ENCODE results near the gene KCNIP4. TPM values are rescaled to one million over a fixed set of nuclear protein-coding genes. Genes with fewer than 3 reads are reported as not detected.

Gene KCNIP4
- total RNA-seq, 1 donor from 2014 or later: 6.2 TPM

DNA sequence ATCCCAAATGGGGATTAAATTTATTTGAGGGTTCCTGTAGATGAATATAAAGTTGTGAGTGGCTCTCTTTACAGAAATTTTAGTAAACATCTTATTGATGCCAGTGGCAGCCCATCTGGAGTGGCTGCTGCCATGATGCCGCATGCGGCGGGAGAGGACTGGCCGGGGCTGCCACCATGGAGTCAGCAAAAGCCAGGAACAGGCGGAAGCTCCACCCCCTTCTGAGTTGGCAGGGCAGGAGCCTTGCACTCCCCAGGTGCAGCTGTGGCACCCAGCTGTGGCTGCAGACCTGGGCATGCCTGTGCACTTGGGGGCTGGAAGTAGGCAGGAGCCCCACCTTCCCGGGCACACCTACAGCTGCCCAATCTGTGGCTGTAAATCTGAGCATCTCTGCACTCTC lies 92.3 kb downstream of the KCNIP4 start:
- H3K4me3 Mint-ChIP-seq: no peak overlapping the region
- H3K36me3 Mint-ChIP-seq: no peaks in the 10 kb centered on the region
- peaks cover 3% of the 10 kb centered on the region for H3K27me3 Mint-ChIP-seq

DNA sequence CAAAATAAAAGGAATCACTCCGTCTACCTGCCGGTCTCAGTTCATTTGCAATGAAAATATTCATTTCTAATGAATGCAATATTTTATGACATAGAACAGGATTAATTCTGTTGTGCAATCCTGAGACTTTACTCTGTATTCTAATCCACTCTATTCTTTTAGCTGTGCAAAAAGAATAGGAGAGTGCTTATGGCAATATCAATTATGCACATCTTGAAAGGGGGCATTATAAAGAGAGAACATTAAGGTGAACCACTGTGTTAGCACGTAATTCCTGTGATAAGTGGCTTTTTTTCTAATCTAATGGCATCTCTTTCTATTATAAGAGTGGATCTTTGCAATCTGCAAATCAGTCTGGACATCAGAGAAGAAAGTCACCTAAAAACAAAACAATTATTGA lies 99.5 kb downstream of the KCNIP4 start:
- Mint-ChIP-seq H3K4me3 (no peak overlapping the region), H3K27ac (no peak overlapping the region), H3K4me1 (ENCODE audit: unreplicated experiment) (no peaks in the 10 kb centered on the region), H3K27me3 (peaks cover 3% of the 10 kb centered on the region), H3K36me3 (no peaks in the 10 kb centered on the region), H3K9me3 (no peaks in the 10 kb centered on the region)
- DNase-seq (ENCODE audit: extremely low spot score, unreplicated experiment): no peak
- TF ChIP-seq, protein P1, sequence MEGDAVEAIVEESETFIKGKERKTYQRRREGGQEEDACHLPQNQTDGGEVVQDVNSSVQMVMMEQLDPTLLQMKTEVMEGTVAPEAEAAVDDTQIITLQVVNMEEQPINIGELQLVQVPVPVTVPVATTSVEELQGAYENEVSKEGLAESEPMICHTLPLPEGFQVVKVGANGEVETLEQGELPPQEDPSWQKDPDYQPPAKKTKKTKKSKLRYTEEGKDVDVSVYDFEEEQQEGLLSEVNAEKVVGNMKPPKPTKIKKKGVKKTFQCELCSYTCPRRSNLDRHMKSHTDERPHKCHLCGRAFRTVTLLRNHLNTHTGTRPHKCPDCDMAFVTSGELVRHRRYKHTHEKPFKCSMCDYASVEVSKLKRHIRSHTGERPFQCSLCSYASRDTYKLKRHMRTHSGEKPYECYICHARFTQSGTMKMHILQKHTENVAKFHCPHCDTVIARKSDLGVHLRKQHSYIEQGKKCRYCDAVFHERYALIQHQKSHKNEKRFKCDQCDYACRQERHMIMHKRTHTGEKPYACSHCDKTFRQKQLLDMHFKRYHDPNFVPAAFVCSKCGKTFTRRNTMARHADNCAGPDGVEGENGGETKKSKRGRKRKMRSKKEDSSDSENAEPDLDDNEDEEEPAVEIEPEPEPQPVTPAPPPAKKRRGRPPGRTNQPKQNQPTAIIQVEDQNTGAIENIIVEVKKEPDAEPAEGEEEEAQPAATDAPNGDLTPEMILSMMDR (conservative IDR thresholded peaks at IDR 0.05): no peak

More for the DNA sequence above, 92.3 kb downstream of the KCNIP4 start:
- H3K9me3 Mint-ChIP-seq: no peaks in the 10 kb centered on the region
- H3K27ac Mint-ChIP-seq: no peak overlapping the region
- no peaks in the 10 kb centered on the region for H3K4me1 Mint-ChIP-seq (ENCODE audit: unreplicated experiment)
- no peak for DNase-seq (ENCODE audit: extremely low spot score, unreplicated experiment)
- TF ChIP-seq, protein P1 (conservative IDR thresholded peaks at IDR 0.05): no peak

DNA sequence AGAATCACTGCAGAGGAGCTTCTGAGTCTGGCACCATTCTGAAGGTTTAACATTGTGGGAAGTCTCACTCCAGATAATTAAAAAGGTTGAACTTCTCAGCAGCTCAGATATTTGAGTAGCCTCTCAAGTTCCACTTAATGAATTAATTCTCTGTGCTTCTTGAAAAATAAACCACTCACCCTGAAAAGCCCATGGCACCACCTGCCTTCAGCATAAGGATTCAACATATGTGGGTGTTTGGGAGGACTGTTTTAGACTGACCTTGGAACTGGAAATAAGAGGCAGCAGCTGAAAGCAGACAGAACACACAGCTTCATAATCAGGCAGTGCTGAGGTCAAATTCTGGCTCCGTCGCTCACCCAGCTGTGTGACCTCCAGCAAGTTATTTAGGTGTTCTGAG lies 100.6 kb downstream of the KCNIP4 start:
- DNase-seq (ENCODE audit: extremely low spot score, unreplicated experiment): no peak
- Mint-ChIP-seq H3K9me3 (no peaks in the 10 kb centered on the region), H3K4me1 (ENCODE audit: unreplicated experiment) (no peaks in the 10 kb centered on the region), H3K27me3 (no peaks in the 10 kb centered on the region), H3K4me3 (no peak overlapping the region), H3K36me3 (no peaks in the 10 kb centered on the region), H3K27ac (no peak overlapping the region)
- TF ChIP-seq, protein P1 (conservative IDR thresholded peaks at IDR 0.05): no peak

DNA sequence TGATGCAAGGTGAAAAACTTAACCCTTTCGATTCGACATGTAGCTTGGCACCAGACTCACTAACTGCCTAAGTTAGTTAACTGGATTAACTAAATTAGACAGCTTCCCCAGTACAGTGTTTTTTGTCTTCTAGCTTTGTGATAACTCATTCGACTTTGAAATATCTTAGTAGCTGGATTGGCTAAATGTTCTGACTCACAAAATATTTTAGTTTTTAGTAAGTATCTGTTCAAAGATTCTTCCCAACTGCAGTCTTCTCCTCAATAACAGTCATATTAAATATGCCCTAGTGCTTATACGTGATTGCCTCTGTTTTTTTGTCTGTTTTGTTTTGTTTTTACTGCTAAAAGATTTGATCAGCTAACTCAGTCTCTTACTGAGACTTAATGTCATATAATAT lies 102.9 kb downstream of the KCNIP4 start:
- H3K4me3 Mint-ChIP-seq: no peak overlapping the region
- no peak for DNase-seq (ENCODE audit: extremely low spot score, unreplicated experiment)
- no peaks in the 10 kb centered on the region for H3K36me3 Mint-ChIP-seq
- no peaks in the 10 kb centered on the region for H3K9me3 Mint-ChIP-seq
- TF ChIP-seq, protein P1 (conservative IDR thresholded peaks at IDR 0.05): no peak
- no peaks in the 10 kb centered on the region for H3K27me3 Mint-ChIP-seq
- H3K4me1 Mint-ChIP-seq (ENCODE audit: unreplicated experiment): no peaks in the 10 kb centered on the region
- H3K27ac Mint-ChIP-seq: no peak overlapping the region

DNA sequence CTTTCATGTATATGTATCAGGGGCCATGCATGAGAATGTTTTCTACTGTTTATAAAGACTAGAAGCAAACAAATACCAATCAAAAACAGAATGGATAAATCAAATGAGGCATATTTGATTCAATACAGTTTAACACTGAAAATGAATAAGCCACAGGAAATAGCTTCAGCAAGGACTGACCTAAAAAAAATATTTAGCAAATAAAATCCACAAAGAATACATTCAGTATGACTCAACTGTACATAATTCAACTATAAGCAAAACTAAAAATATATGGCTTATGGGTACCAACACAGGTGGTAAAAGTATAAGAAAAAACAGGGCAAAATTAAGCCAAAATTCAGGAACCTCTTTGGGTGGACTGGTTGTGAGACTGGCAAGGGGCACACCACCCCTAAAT lies 112.9 kb downstream of the KCNIP4 start:
- H3K27ac Mint-ChIP-seq: no peak overlapping the region
- H3K4me1 Mint-ChIP-seq (ENCODE audit: unreplicated experiment): no peaks in the 10 kb centered on the region
- DNase-seq (ENCODE audit: extremely low spot score, unreplicated experiment): no peak
- no peaks in the 10 kb centered on the region for H3K9me3 Mint-ChIP-seq
- H3K4me3 Mint-ChIP-seq: no peak overlapping the region
- H3K27me3 Mint-ChIP-seq: no peaks in the 10 kb centered on the region
- TF ChIP-seq, protein P1 (conservative IDR thresholded peaks at IDR 0.05): no peak
- no peaks in the 10 kb centered on the region for H3K36me3 Mint-ChIP-seq

DNA sequence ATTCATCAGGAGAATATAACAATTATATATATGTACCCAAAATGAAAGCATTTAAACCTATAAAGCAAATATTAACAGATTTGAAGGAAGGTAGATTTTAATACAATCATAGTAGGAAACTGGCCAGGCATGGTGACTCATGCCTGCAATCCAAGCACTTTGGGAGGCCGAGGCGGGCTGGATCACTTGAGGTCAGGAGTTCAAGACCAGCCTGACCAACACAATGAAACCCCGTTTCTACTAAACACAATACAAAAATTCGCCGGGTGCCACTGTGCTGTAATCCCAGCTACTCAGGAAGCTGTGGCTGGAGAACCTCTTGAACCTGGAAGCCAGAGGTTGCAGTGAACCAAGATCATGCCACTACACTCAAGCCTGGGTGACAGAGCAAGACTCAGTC lies 118.3 kb downstream of the KCNIP4 start:
- no peak for DNase-seq (ENCODE audit: extremely low spot score, unreplicated experiment)
- Mint-ChIP-seq H3K4me1 (ENCODE audit: unreplicated experiment) (no peaks in the 10 kb centered on the region), H3K27ac (no peak overlapping the region), H3K4me3 (no peak overlapping the region), H3K36me3 (no peaks in the 10 kb centered on the region), H3K27me3 (no peaks in the 10 kb centered on the region), H3K9me3 (no peaks in the 10 kb centered on the region)
- TF ChIP-seq, protein P1 (conservative IDR thresholded peaks at IDR 0.05): no peak
